ENCODE data around the gene LTBP1. TPM values are rescaled to one million over a fixed set of nuclear protein-coding genes. Genes with fewer than 3 reads are reported as not detected.

Gene LTBP1
- total and polyA plus RNA-seq, 8 donors = 11.0 to 134 (median 25.6) TPM

GRCh38 chr2:33118651-33119050, 171.9 kb downstream of the LTBP1 start:
- intact Hi-C loops (cut with DNase I; ENCODE audit: low total_unique reads) = no loop called here
- Histone ChIP-seq H3K36me3 (no peaks in the 10 kb centered on the region), H3K4me3 (no peak overlapping the region), H3K9me3 (no peaks in the 10 kb centered on the region), H3K27ac (no peak overlapping the region), H3K27me3 (no peaks in the 10 kb centered on the region), H3K4me1 (peaks cover 0 to 3% (median 0%) of the 10 kb centered on the region in 4 donors)
- 63 to 82% (median 68%) methylated on average over 6 of the region's 6 CpGs for WGBS, 5 donors
- TF ChIP-seq CTCF (IDR thresholded peaks at IDR 0.05) (no peak), POLR2AphosphoS5 (IDR thresholded peaks at IDR 0.05) (no peak), POLR2A (IDR thresholded peaks at IDR 0.05) (no peak)
- DNase-seq = no peak

DNA sequence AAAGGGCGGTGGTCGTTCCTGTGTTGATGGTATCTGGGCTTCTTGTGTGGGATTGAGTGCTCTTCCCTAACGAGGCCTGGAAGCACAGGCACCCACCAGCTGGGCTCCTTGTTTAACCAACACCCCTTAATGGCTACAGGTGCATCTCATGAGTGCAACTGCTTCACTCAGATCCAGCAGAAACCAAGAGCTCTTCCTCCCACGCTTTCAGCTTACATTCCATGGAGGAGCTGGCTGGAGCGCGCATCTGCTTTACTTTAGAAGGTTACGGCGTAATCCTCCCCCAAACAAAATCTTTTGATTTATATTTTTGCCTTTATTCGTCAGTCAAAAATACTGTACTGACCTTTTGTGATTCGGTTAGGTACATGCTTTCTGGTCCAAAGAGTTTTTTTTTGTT, 174.7 kb downstream of the LTBP1 start:
- Histone ChIP-seq H3K27ac (no peak overlapping the region), H3K4me3 (no peak overlapping the region), H3K36me3 (no peaks in the 10 kb centered on the region), H3K4me1 (peaks cover 0 to 3% (median 0%) of the 10 kb centered on the region in 4 donors), H3K9me3 (no peaks in the 10 kb centered on the region), H3K27me3 (no peaks in the 10 kb centered on the region)
- WGBS, 5 donors = 88 to 94% (median 91%) methylated on average over 10 of the region's 10 CpGs
- intact Hi-C loops (cut with DNase I; ENCODE audit: low total_unique reads) = no loop called here
- no peak for DNase-seq
- TF ChIP-seq POLR2AphosphoS5 (IDR thresholded peaks at IDR 0.05) = no peak
- TF ChIP-seq EP300 (IDR thresholded peaks at IDR 0.05) = no peak
- TF ChIP-seq POLR2A (IDR thresholded peaks at IDR 0.05) = no peak
- TF ChIP-seq CTCF (IDR thresholded peaks at IDR 0.05) = no peak

GRCh38 chr2:33121925-33122324, 175.2 kb downstream of the LTBP1 start:
- Histone ChIP-seq H3K27ac (no peak overlapping the region), H3K36me3 (no peaks in the 10 kb centered on the region), H3K4me1 (peaks cover 0 to under 1% (median 0%) of the 10 kb centered on the region in 4 donors), H3K27me3 (no peaks in the 10 kb centered on the region), H3K4me3 (no peak overlapping the region), H3K9me3 (no peaks in the 10 kb centered on the region)
- 95 to 98% (median 96%) methylated on average over 10 of the region's 10 CpGs for WGBS, 5 donors
- intact Hi-C loops (cut with DNase I; ENCODE audit: low total_unique reads) = no loop called here
- no peak for TF ChIP-seq POLR2AphosphoS5 (IDR thresholded peaks at IDR 0.05)
- no peak for TF ChIP-seq EP300 (IDR thresholded peaks at IDR 0.05)
- no peak for TF ChIP-seq POLR2A (IDR thresholded peaks at IDR 0.05)
- no peak for TF ChIP-seq CTCF (IDR thresholded peaks at IDR 0.05)
- no peak for DNase-seq

DNA sequence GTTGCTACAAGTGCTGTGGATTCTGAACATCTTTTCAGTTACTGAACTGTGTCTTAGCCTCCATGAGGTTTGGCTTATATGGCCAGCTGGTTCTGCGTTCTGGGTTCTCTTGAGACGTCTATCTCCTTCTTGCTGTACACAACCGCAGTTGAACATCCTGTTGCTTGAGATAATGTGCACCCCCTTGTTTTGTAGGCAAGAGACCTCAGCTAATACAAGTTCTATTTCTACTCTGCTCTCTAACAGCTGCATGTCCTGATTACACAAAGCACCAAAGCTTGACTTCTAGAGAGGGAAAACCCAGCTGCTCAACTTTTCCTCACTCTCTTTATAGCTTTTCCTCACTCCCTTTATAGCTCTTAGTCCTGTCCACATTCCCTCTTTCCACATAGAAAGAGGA, 176.0 kb downstream of the LTBP1 start:
- H3K36me3 ChIP-seq = no peaks in the 10 kb centered on the region
- no peaks in the 10 kb centered on the region for H3K9me3 ChIP-seq
- DNase-seq = no peak
- TF ChIP-seq EP300 (IDR thresholded peaks at IDR 0.05) (no peak), CTCF (IDR thresholded peaks at IDR 0.05) (no peak), POLR2AphosphoS5 (IDR thresholded peaks at IDR 0.05) (no peak), POLR2A (IDR thresholded peaks at IDR 0.05) (no peak)
- intact Hi-C loops (cut with DNase I; ENCODE audit: low total_unique reads) = no loop called here
- WGBS, 5 donors = 84 to 94% (median 91%) methylated on average over 3 of the region's 3 CpGs
- no peak overlapping the region for H3K27ac ChIP-seq
- no peak overlapping the region for H3K4me3 ChIP-seq
- H3K27me3 ChIP-seq = no peaks in the 10 kb centered on the region
- H3K4me1 ChIP-seq = no peaks in the 10 kb centered on the region
